ENCODE results near the gene PWP2.

- TF ChIP-seq CTCF (IDR thresholded peaks at IDR 0.05) (peak in 3 of 6 experiments; percentile 18 to 30 (median 23)), POLR2A (IDR thresholded peaks at IDR 0.05) (no peak)
Measured at GRCh38 chr21:44074315-44074958, 32.8 kb upstream of the PWP2 start.

All from Peyer's patch (tissue), 4 donors.